RWPE2 (cell line): Measurements from ENCODE around the gene SLC43A2.

Experiments used
- ATAC-seq: fragments of 200-7000 bp; cut with Tn5 transposase; 3 replicates; pipeline ENCODE4 v1.9.1; 2021; ENCODE audit warnings: low read depth
- DNase-seq: peaks from one replicate; pipeline ENCODE4 v3.0.0-alpha.2; 2020; ENCODE audit warnings: low spot score
- H3K27ac ChIP-seq: fragments of 450-650 bp; 2 replicates; pipeline ENCODE4 v1.5.1; 2017; ENCODE audit warnings: mild to moderate bottlenecking; ENCODE audit not compliant: poor library complexity, severe bottlenecking
- H3K27me3 ChIP-seq: fragments of 250-450 bp; sonication (Bioruptor Pico); 2 replicates; pipeline ENCODE4 v1.5.1; 2021; ENCODE audit warnings: mild to moderate bottlenecking, moderate library complexity; ENCODE audit not compliant: insufficient read depth, poor library complexity, severe bottlenecking
- H3K36me3 ChIP-seq: fragments of 250-450 bp; sonication (Bioruptor Pico); 2 replicates; pipeline ENCODE4 v1.5.1; 2020; ENCODE audit warnings: low read depth, mild to moderate bottlenecking, moderate library complexity
- H3K4me1 ChIP-seq: fragments of 250-450 bp; sonication (Bioruptor Pico); 2 replicates; pipeline ENCODE4 v1.5.1; 2021; ENCODE audit warnings: mild to moderate bottlenecking, moderate library complexity; ENCODE audit not compliant: insufficient read depth, poor library complexity, severe bottlenecking
- H3K4me3 ChIP-seq: fragments of 250-450 bp; sonication (Bioruptor Pico); 2 replicates; pipeline ENCODE4 v1.5.1; 2021; ENCODE audit warnings: mild to moderate bottlenecking, moderate library complexity; ENCODE audit not compliant: severe bottlenecking
- H3K9me3 ChIP-seq: fragments of 250-450 bp; sonication (Bioruptor Pico); 2 replicates; pipeline ENCODE4 v1.5.1; 2021; ENCODE audit warnings: mild to moderate bottlenecking, moderate library complexity; ENCODE audit not compliant: severe bottlenecking
- CTCF ChIP-seq: fragments of 450-650 bp; IDR thresholded peaks from one replicate; pipeline ENCODE4 v1.5.1; 2017; ENCODE audit warnings: mild to moderate bottlenecking, moderate library complexity; ENCODE audit not compliant: poor library complexity, severe bottlenecking

SLC43A2 gene

GRCh38 chr17:1646199-1646875 is 17.7 kb upstream of the SLC43A2 start:
- no peak overlapping the region for H3K4me3 ChIP-seq
- peaks cover 8% of the 10 kb centered on the region for H3K36me3 ChIP-seq
- H3K27ac ChIP-seq = no peak overlapping the region
- no peak for TF ChIP-seq CTCF
- no peaks in the 10 kb centered on the region for H3K9me3 ChIP-seq
- H3K4me1 ChIP-seq = peaks cover 13% of the 10 kb centered on the region
- no peaks in the 10 kb centered on the region for H3K27me3 ChIP-seq
- DNase-seq = no peak
- no peak for ATAC-seq

- no peak within 1 kb of the TSS for H3K4me3 ChIP-seq
- H3K36me3 ChIP-seq = no peaks in the 10 kb centered on the region; the same call in 1 of the 2 replicates
- H3K4me1 ChIP-seq = peaks cover 13% of the 10 kb centered on the region
- peak within 1 kb of the TSS; percentile 48 for H3K27ac ChIP-seq
- no peak for TF ChIP-seq CTCF
- H3K9me3 ChIP-seq = no peaks in the 10 kb centered on the region
- H3K27me3 ChIP-seq = no peaks in the 10 kb centered on the region
- ATAC-seq (no peak), DNase-seq (no peak)
These were observed 16.9 kb upstream of the SLC43A2 start, which contains the start of gene SCARF1 for GRCh38 chr17:1645207-1646171. SCARF1 (minus strand) TSS chr17:1645732; CDS start chr17:1645697, 35 bp downstream.

GRCh38 chr17:1644493-1645206 is 16.0 kb upstream of the SLC43A2 start:
- H3K27me3 ChIP-seq = no peaks in the 10 kb centered on the region
- no peak overlapping the region for H3K4me3 ChIP-seq
- TF ChIP-seq CTCF = no peak
- no peak for DNase-seq
- peak overlapping the region; percentile 48 for H3K27ac ChIP-seq
- H3K36me3 ChIP-seq = no peaks in the 10 kb centered on the region
- peak; percentile 32; the same call in 1 of the 3 replicates for ATAC-seq
- H3K9me3 ChIP-seq = no peaks in the 10 kb centered on the region
- peaks cover 13% of the 10 kb centered on the region for H3K4me1 ChIP-seq

- H3K27ac ChIP-seq = peak overlapping the region; percentile 48
- H3K27me3 ChIP-seq = no peaks in the 10 kb centered on the region
- peaks cover 13% of the 10 kb centered on the region for H3K4me1 ChIP-seq
- H3K36me3 ChIP-seq = no peaks in the 10 kb centered on the region
- no peak for TF ChIP-seq CTCF
- DNase-seq (no peak), ATAC-seq (no peak)
- H3K9me3 ChIP-seq = no peaks in the 10 kb centered on the region
- H3K4me3 ChIP-seq = peak overlapping the region; percentile 43
These were observed 15.4 kb upstream of the SLC43A2 start for GRCh38 chr17:1643999-1644492.
